Measurements from ENCODE around the gene MTHFD2L.
A peak's percentile ranks its signal among the peaks of the same experiment; 100 is the strongest.

Gene MTHFD2L

GRCh38 chr4:74223098-74223497 is 65.2 kb downstream of the MTHFD2L start:
- H3K36me3 ChIP-seq (ENCODE audit: control insufficient read depth, insufficient read depth, low read length, severe bottlenecking): no peaks in the 10 kb centered on the region
- H3K4me3 ChIP-seq (ENCODE audit: low read length): no peak overlapping the region
- DNase-seq (ENCODE audit: low read depth): no peak
- no peaks in the 10 kb centered on the region for H3K9me3 ChIP-seq (ENCODE audit: control insufficient read depth, low read length)
- H3K9ac ChIP-seq (ENCODE audit: low read length): no peak overlapping the region
- H3K4me1 ChIP-seq (ENCODE audit: control insufficient read depth, insufficient read depth, low read length): peaks cover 9% of the 10 kb centered on the region
- H3K27me3 ChIP-seq (replicated peaks; ENCODE audit: control insufficient read depth, insufficient read depth, low read length): no peaks in the 10 kb centered on the region

- Histone ChIP-seq H3K4me3 (ENCODE audit: low read length) (no peak overlapping the region), H3K36me3 (ENCODE audit: control insufficient read depth, insufficient read depth, low read length, severe bottlenecking) (no peaks in the 10 kb centered on the region), H3K4me1 (ENCODE audit: control insufficient read depth, insufficient read depth, low read length) (peaks cover 9% of the 10 kb centered on the region), H3K9me3 (ENCODE audit: control insufficient read depth, low read length) (no peaks in the 10 kb centered on the region), H3K9ac (ENCODE audit: low read length) (no peak overlapping the region), H3K27me3 (replicated peaks; ENCODE audit: control insufficient read depth, insufficient read depth, low read length) (no peaks in the 10 kb centered on the region)
- peak; percentile 36 for DNase-seq (ENCODE audit: low read depth)
These were observed 65.9 kb downstream of the MTHFD2L start for GRCh38 chr4:74223801-74224200.

- peak; percentile 86 for DNase-seq (ENCODE audit: low read depth)
- peaks cover 15% of the 10 kb centered on the region for H3K4me1 ChIP-seq (ENCODE audit: control insufficient read depth, insufficient read depth, low read length)
- H3K9ac ChIP-seq (ENCODE audit: low read length): no peak overlapping the region
- H3K27me3 ChIP-seq (replicated peaks; ENCODE audit: control insufficient read depth, insufficient read depth, low read length): no peaks in the 10 kb centered on the region
- no peaks in the 10 kb centered on the region for H3K9me3 ChIP-seq (ENCODE audit: control insufficient read depth, low read length)
- H3K36me3 ChIP-seq (ENCODE audit: control insufficient read depth, insufficient read depth, low read length, severe bottlenecking): no peaks in the 10 kb centered on the region
- H3K4me3 ChIP-seq (ENCODE audit: low read length): no peak overlapping the region
These were observed 71.0 kb downstream of the MTHFD2L start for GRCh38 chr4:74228691-74229640.

- peak; percentile 89 for DNase-seq (ENCODE audit: low read depth)
- Histone ChIP-seq H3K36me3 (ENCODE audit: control insufficient read depth, insufficient read depth, low read length, severe bottlenecking) (no peaks in the 10 kb centered on the region), H3K27me3 (replicated peaks; ENCODE audit: control insufficient read depth, insufficient read depth, low read length) (no peaks in the 10 kb centered on the region), H3K9ac (ENCODE audit: low read length) (peak overlapping the region; percentile 41), H3K4me3 (ENCODE audit: low read length) (peak overlapping the region; percentile 45), H3K9me3 (ENCODE audit: control insufficient read depth, low read length) (no peaks in the 10 kb centered on the region), H3K4me1 (ENCODE audit: control insufficient read depth, insufficient read depth, low read length) (peaks cover 11% of the 10 kb centered on the region)
These were observed 73.1 kb downstream of the MTHFD2L start for GRCh38 chr4:74230902-74231499.

GRCh38 chr4:74235135-74235534 is 77.2 kb downstream of the MTHFD2L start:
- no peak for DNase-seq (ENCODE audit: low read depth)
- no peak overlapping the region for H3K9ac ChIP-seq (ENCODE audit: low read length)

GRCh38 chr4:74237425-74237966 is 79.6 kb downstream of the MTHFD2L start:
- Histone ChIP-seq H3K36me3 (ENCODE audit: control insufficient read depth, insufficient read depth, low read length, severe bottlenecking) (no peaks in the 10 kb centered on the region), H3K9ac (ENCODE audit: low read length) (no peak overlapping the region), H3K4me3 (ENCODE audit: low read length) (no peak overlapping the region), H3K9me3 (ENCODE audit: control insufficient read depth, low read length) (no peaks in the 10 kb centered on the region), H3K27me3 (replicated peaks; ENCODE audit: control insufficient read depth, insufficient read depth, low read length) (no peaks in the 10 kb centered on the region), H3K4me1 (ENCODE audit: control insufficient read depth, insufficient read depth, low read length) (no peaks in the 10 kb centered on the region)
- no peak for DNase-seq (ENCODE audit: low read depth)

More at GRCh38 chr4:74235135-74235534, 77.2 kb downstream of the MTHFD2L start:
- Histone ChIP-seq H3K9me3 (ENCODE audit: control insufficient read depth, low read length) (no peaks in the 10 kb centered on the region), H3K4me1 (ENCODE audit: control insufficient read depth, insufficient read depth, low read length) (peaks cover 11% of the 10 kb centered on the region), H3K36me3 (ENCODE audit: control insufficient read depth, insufficient read depth, low read length, severe bottlenecking) (no peaks in the 10 kb centered on the region), H3K4me3 (ENCODE audit: low read length) (no peak overlapping the region), H3K27me3 (replicated peaks; ENCODE audit: control insufficient read depth, insufficient read depth, low read length) (no peaks in the 10 kb centered on the region)

GRCh38 chr4:74244049-74244448 is 86.1 kb downstream of the MTHFD2L start:
- Histone ChIP-seq H3K27me3 (replicated peaks; ENCODE audit: control insufficient read depth, insufficient read depth, low read length) (no peaks in the 10 kb centered on the region), H3K36me3 (ENCODE audit: control insufficient read depth, insufficient read depth, low read length, severe bottlenecking) (no peaks in the 10 kb centered on the region), H3K4me1 (ENCODE audit: control insufficient read depth, insufficient read depth, low read length) (no peaks in the 10 kb centered on the region), H3K9me3 (ENCODE audit: control insufficient read depth, low read length) (no peaks in the 10 kb centered on the region), H3K9ac (ENCODE audit: low read length) (no peak overlapping the region), H3K4me3 (ENCODE audit: low read length) (no peak overlapping the region)
- no peak for DNase-seq (ENCODE audit: low read depth)

- no peaks in the 10 kb centered on the region for H3K4me1 ChIP-seq (ENCODE audit: control insufficient read depth, insufficient read depth, low read length)
- no peak overlapping the region for H3K9ac ChIP-seq (ENCODE audit: low read length)
- no peak overlapping the region for H3K4me3 ChIP-seq (ENCODE audit: low read length)
- H3K9me3 ChIP-seq (ENCODE audit: control insufficient read depth, low read length): peaks cover 9% of the 10 kb centered on the region
- no peaks in the 10 kb centered on the region for H3K36me3 ChIP-seq (ENCODE audit: control insufficient read depth, insufficient read depth, low read length, severe bottlenecking)
- no peak for DNase-seq (ENCODE audit: low read depth)
- H3K27me3 ChIP-seq (replicated peaks; ENCODE audit: control insufficient read depth, insufficient read depth, low read length): no peaks in the 10 kb centered on the region
These were observed 95.0 kb downstream of the MTHFD2L start for GRCh38 chr4:74252933-74253332.

- Histone ChIP-seq H3K36me3 (ENCODE audit: control insufficient read depth, insufficient read depth, low read length, severe bottlenecking) (no peaks in the 10 kb centered on the region), H3K9ac (ENCODE audit: low read length) (no peak overlapping the region), H3K9me3 (ENCODE audit: control insufficient read depth, low read length) (peaks cover 9% of the 10 kb centered on the region), H3K27me3 (replicated peaks; ENCODE audit: control insufficient read depth, insufficient read depth, low read length) (no peaks in the 10 kb centered on the region), H3K4me1 (ENCODE audit: control insufficient read depth, insufficient read depth, low read length) (no peaks in the 10 kb centered on the region), H3K4me3 (ENCODE audit: low read length) (no peak overlapping the region)
- no peak for DNase-seq (ENCODE audit: low read depth)
These were observed 96.5 kb downstream of the MTHFD2L start for GRCh38 chr4:74254386-74254785.

- Histone ChIP-seq H3K9ac (ENCODE audit: low read length) (no peak overlapping the region), H3K36me3 (ENCODE audit: control insufficient read depth, insufficient read depth, low read length, severe bottlenecking) (no peaks in the 10 kb centered on the region), H3K9me3 (ENCODE audit: control insufficient read depth, low read length) (peaks cover 9% of the 10 kb centered on the region), H3K4me1 (ENCODE audit: control insufficient read depth, insufficient read depth, low read length) (no peaks in the 10 kb centered on the region), H3K27me3 (replicated peaks; ENCODE audit: control insufficient read depth, insufficient read depth, low read length) (no peaks in the 10 kb centered on the region), H3K4me3 (ENCODE audit: low read length) (no peak overlapping the region)
- DNase-seq (ENCODE audit: low read depth): no peak
These were observed 97.2 kb downstream of the MTHFD2L start for GRCh38 chr4:74255096-74255495.

- no peaks in the 10 kb centered on the region for H3K4me1 ChIP-seq (ENCODE audit: control insufficient read depth, insufficient read depth, low read length)
- no peak overlapping the region for H3K4me3 ChIP-seq (ENCODE audit: low read length)
- H3K9me3 ChIP-seq (ENCODE audit: control insufficient read depth, low read length): no peaks in the 10 kb centered on the region
- peak; percentile 51 for DNase-seq (ENCODE audit: low read depth)
- H3K9ac ChIP-seq (ENCODE audit: low read length): no peak overlapping the region
- H3K36me3 ChIP-seq (ENCODE audit: control insufficient read depth, insufficient read depth, low read length, severe bottlenecking): no peaks in the 10 kb centered on the region
- H3K27me3 ChIP-seq (replicated peaks; ENCODE audit: control insufficient read depth, insufficient read depth, low read length): no peaks in the 10 kb centered on the region
These were observed 101.0 kb downstream of the MTHFD2L start for GRCh38 chr4:74258963-74259362.
